ENCODE measurements around the gene EFNA2. TPM values are rescaled to one million over a fixed set of nuclear protein-coding genes. Genes with fewer than 3 reads are reported as not detected.

The EFNA2 gene
- polyA plus RNA-seq, 1 donor from 2014 or later = 10.3 TPM

DNA sequence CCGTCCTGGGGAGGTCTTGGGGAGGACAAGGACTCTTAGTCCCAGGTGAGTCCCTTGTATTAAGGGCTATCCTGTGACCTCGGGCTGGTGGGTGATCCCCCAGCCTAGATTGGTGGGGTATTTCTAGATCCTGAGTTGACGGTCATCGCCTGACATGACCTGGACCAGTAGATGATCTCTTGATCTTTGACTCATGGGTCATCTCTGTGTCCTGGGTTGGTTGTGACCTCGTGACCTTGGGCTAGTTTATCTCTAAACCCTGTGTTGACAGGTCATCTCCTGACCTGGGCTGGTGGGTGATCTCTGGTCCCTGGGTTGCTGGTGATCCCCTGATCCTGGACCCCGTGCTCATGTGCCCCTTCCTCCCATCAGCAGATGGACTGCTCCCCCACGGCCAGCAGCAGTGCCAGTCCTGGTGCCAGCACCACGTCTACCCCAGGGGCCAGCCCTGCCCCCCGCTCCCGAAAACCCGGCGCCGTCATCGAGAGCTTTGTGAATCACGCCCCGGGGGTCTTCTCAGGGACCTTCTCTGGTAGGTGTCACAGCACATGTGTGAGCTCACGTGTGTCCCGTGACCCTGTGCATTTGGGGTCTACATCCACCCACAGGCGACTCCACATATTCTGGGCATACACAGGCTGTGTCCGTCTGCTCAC, 31.0 kb upstream of the EFNA2 start:
- Histone ChIP-seq H3K9me2 (ENCODE audit: insufficient read depth, low read length) (no peaks in the 10 kb centered on the region), H3K79me2 (replicated peaks; ENCODE audit: insufficient read depth, low read length) (peaks cover 70% of the 10 kb centered on the region), H3K9me3 (ENCODE audit: low read length) (no peaks in the 10 kb centered on the region), H3K36me3 (ENCODE audit: insufficient read depth, low read length) (no peaks in the 10 kb centered on the region), H3F3A (ENCODE audit: insufficient read depth, low read length, poor library complexity, severe bottlenecking) (no peaks in the 10 kb centered on the region), H3K4me3 (ENCODE audit: low read length) (no peak overlapping the region), H4K20me1 (ENCODE audit: insufficient read depth) (peaks cover 4% of the 10 kb centered on the region), H3K9ac (ENCODE audit: low read length) (no peak overlapping the region), H3K4me2 (ENCODE audit: low read length) (no peak overlapping the region), H2AFZ (ENCODE audit: low read depth, low read length) (no peak overlapping the region), H3K27ac (ENCODE audit: low read length) (no peak overlapping the region), H3K27me3 (ENCODE audit: insufficient read depth, low read depth, low read length) (no peaks in the 10 kb centered on the region)
- TF ChIP-seq SMC3 (conservative IDR thresholded peaks at IDR 0.05; ENCODE audit: poor library complexity) (no peak), POLR2AphosphoS5 (IDR thresholded peaks at IDR 0.05) (peak; percentile 13), RAD21 (conservative IDR thresholded peaks at IDR 0.05) (no peak), TAF1 (IDR thresholded peaks at IDR 0.05; ENCODE audit: low read depth) (no peak)
- TF ChIP-seq, protein P1, sequence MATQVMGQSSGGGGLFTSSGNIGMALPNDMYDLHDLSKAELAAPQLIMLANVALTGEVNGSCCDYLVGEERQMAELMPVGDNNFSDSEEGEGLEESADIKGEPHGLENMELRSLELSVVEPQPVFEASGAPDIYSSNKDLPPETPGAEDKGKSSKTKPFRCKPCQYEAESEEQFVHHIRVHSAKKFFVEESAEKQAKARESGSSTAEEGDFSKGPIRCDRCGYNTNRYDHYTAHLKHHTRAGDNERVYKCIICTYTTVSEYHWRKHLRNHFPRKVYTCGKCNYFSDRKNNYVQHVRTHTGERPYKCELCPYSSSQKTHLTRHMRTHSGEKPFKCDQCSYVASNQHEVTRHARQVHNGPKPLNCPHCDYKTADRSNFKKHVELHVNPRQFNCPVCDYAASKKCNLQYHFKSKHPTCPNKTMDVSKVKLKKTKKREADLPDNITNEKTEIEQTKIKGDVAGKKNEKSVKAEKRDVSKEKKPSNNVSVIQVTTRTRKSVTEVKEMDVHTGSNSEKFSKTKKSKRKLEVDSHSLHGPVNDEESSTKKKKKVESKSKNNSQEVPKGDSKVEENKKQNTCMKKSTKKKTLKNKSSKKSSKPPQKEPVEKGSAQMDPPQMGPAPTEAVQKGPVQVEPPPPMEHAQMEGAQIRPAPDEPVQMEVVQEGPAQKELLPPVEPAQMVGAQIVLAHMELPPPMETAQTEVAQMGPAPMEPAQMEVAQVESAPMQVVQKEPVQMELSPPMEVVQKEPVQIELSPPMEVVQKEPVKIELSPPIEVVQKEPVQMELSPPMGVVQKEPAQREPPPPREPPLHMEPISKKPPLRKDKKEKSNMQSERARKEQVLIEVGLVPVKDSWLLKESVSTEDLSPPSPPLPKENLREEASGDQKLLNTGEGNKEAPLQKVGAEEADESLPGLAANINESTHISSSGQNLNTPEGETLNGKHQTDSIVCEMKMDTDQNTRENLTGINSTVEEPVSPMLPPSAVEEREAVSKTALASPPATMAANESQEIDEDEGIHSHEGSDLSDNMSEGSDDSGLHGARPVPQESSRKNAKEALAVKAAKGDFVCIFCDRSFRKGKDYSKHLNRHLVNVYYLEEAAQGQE (IDR thresholded peaks at IDR 0.05; ENCODE audit: borderline replicate concordance) = no peak

DNA sequence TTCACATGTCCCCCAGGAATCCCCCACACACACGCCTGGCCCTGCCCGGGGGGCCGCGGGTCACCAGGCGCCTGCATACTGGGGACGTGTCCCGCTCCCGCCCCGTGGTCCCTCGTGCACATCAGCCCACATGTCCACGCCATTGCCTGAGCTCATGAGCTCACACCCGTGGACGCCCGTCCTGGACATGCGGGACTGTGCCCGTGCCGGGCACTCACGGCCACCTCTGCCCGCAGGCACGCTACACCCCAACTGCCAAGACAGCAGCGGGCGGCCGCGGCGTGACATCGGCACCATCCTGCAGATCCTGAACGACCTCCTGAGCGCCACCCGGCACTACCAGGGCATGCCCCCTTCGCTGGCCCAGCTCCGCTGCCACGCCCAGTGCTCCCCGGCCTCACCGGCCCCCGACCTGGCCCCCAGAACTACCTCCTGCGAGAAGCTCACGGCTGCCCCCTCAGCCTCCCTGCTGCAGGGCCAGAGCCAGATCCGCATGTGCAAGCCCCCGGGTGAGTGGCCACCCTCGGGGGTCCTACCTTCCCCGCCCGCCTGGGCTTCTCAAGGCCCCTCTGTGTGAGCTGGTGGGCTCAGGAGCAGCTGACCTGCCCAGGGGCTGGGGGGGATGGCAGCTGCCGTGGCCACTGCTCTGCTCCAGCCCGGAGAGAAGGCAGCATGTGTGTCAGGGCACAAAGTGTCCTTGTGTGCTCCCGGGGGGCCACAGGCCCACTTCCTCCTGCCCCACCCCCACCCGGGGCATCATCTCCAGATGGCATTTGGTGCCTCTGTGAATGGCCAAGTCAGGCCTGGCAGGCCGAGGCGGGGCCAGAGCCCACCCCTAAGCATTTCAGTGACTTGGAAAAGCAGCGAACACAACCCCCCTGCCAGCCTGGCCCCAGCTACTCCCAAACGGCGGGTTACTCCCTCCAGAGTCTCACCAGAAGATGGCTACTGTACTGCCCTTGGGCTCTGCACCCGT, 30.2 kb upstream of the EFNA2 start:
- H3K27ac ChIP-seq (ENCODE audit: low read length) = no peak overlapping the region
- H3K9ac ChIP-seq (ENCODE audit: low read length) = no peak overlapping the region
- peaks cover 4% of the 10 kb centered on the region for H4K20me1 ChIP-seq (ENCODE audit: insufficient read depth)
- H3K36me3 ChIP-seq (ENCODE audit: insufficient read depth, low read length) = no peaks in the 10 kb centered on the region
- H2AFZ ChIP-seq (ENCODE audit: low read depth, low read length) = no peak overlapping the region
- no peak for TF ChIP-seq EZH2 (IDR thresholded peaks at IDR 0.05; ENCODE audit: borderline replicate concordance, insufficient read depth, low read length, poor library complexity, severe bottlenecking)
- TF ChIP-seq SMC3 (conservative IDR thresholded peaks at IDR 0.05; ENCODE audit: poor library complexity) = no peak
- no peak for TF ChIP-seq MXI1 (conservative IDR thresholded peaks at IDR 0.05; ENCODE audit: poor library complexity, severe bottlenecking)
- TF ChIP-seq, protein P2, sequence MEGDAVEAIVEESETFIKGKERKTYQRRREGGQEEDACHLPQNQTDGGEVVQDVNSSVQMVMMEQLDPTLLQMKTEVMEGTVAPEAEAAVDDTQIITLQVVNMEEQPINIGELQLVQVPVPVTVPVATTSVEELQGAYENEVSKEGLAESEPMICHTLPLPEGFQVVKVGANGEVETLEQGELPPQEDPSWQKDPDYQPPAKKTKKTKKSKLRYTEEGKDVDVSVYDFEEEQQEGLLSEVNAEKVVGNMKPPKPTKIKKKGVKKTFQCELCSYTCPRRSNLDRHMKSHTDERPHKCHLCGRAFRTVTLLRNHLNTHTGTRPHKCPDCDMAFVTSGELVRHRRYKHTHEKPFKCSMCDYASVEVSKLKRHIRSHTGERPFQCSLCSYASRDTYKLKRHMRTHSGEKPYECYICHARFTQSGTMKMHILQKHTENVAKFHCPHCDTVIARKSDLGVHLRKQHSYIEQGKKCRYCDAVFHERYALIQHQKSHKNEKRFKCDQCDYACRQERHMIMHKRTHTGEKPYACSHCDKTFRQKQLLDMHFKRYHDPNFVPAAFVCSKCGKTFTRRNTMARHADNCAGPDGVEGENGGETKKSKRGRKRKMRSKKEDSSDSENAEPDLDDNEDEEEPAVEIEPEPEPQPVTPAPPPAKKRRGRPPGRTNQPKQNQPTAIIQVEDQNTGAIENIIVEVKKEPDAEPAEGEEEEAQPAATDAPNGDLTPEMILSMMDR (IDR thresholded peaks at IDR 0.05; ENCODE audit: poor library complexity, severe bottlenecking) = no peak
- TF ChIP-seq, protein P1 (IDR thresholded peaks at IDR 0.05; ENCODE audit: borderline replicate concordance) = no peak
- peaks cover 75% of the 10 kb centered on the region for H3K79me2 ChIP-seq (replicated peaks; ENCODE audit: insufficient read depth, low read length)
- no peak overlapping the region for H3K4me3 ChIP-seq (ENCODE audit: low read length)
- H3K27me3 ChIP-seq (ENCODE audit: insufficient read depth, low read depth, low read length) = no peaks in the 10 kb centered on the region
- H3K9me2 ChIP-seq (ENCODE audit: insufficient read depth, low read length) = no peaks in the 10 kb centered on the region
- no peak overlapping the region for H3K4me2 ChIP-seq (ENCODE audit: low read length)
- H3K9me3 ChIP-seq (ENCODE audit: low read length) = no peaks in the 10 kb centered on the region
- H3F3A ChIP-seq (ENCODE audit: insufficient read depth, low read length, poor library complexity, severe bottlenecking) = no peaks in the 10 kb centered on the region
